WTC11 (cell line): Measurements from ENCODE around the gene TBC1D24. TPM values are rescaled to one million over a fixed set of nuclear protein-coding genes. Genes with fewer than 3 reads are reported as not detected.

Experiments
- ATAC-seq: fragments of 200-7000 bp; cut with Tn5 transposase; 2 replicates; pipeline ENCODE4 v1.10.0; 2021; ENCODE audit warnings: mild to moderate bottlenecking, moderate library complexity
- CTCF ChIA-PET: fragments of 300-600 bp; sonication (Branson Sonifier 250); formaldehyde crosslinking; loops from one replicate; lab custom pipeline; 2021; ENCODE audit warnings: antibody characterized with exemption; lab: Charles Lee
- POLR2A ChIA-PET: fragments of 350-600 bp; sonication (Branson Sonifier 250); formaldehyde crosslinking; loops from one replicate; lab custom pipeline; 2021; ENCODE audit warnings: antibody characterized with exemption; lab: Charles Lee
- DNase-seq: peaks from one replicate; pipeline ENCODE4 v3.0.0; 2021; ENCODE audit warnings: low spot score
- H3K27ac Mint-ChIP-seq: 2 replicates; pipeline ENCODE4 v1.8.0; 2021; ENCODE audit warnings: mixed read lengths
- H3K27me3 Mint-ChIP-seq: 2 replicates; pipeline ENCODE4 v1.8.0; 2021; ENCODE audit warnings: low read depth, mild to moderate bottlenecking, moderate library complexity, mixed read lengths
- H3K36me3 Mint-ChIP-seq: 2 replicates; pipeline ENCODE4 v1.8.0; 2021; ENCODE audit warnings: mixed read lengths
- H3K4me1 Mint-ChIP-seq: 2 replicates; pipeline ENCODE4 v1.8.0; 2022; ENCODE audit warnings: mixed read lengths
- H3K4me3 Mint-ChIP-seq: 2 replicates; pipeline ENCODE4 v1.8.0; 2021; ENCODE audit warnings: mild to moderate bottlenecking, moderate library complexity, mixed read lengths
- H3K9me3 Mint-ChIP-seq: 2 replicates; pipeline ENCODE4 v1.8.0; 2021; ENCODE audit warnings: mixed read lengths
- AFF4 ChIP-seq: sonication (generic); formaldehyde crosslinking; IDR thresholded peaks from 2 replicates; pipeline ENCODE4 v1.8.1; 2023; ENCODE audit warnings: mild to moderate bottlenecking, missing genetic modification reagents, borderline replicate concordance
- ATF2 ChIP-seq: sonication (generic); formaldehyde crosslinking; IDR thresholded peaks from 2 replicates; pipeline ENCODE4 v1.8.1; 2022; ENCODE audit warnings: low read depth, missing genetic modification reagents, borderline replicate concordance
- CDX4 ChIP-seq: fragments of 250-450 bp; sonication (Bioruptor Pico); IDR thresholded peaks from 2 replicates; pipeline ENCODE4 v1.9.0; 2021; ENCODE audit warnings: moderate library complexity, mild to moderate bottlenecking, inconsistent platforms, borderline replicate concordance
- CTCF ChIP-seq: fragments of 200-600 bp; IDR thresholded peaks from 2 replicates; pipeline ENCODE4 v1.8.0; 2022; ENCODE audit warnings: antibody characterized with exemption
- ETV6 ChIP-seq: sonication (generic); formaldehyde crosslinking; IDR thresholded peaks from 2 replicates; pipeline ENCODE4 v1.8.1; 2022; ENCODE audit warnings: mild to moderate bottlenecking, missing genetic modification reagents
- HMGA2 ChIP-seq: fragments of 250-450 bp; sonication (Bioruptor Pico); IDR thresholded peaks from 2 replicates; pipeline ENCODE4 v1.4.0; 2021; ENCODE audit warnings: mild to moderate bottlenecking, moderate library complexity
- MAX ChIP-seq: sonication (generic); formaldehyde crosslinking; IDR thresholded peaks from 2 replicates; pipeline ENCODE4 v1.8.0; 2022; ENCODE audit warnings: mild to moderate bottlenecking, missing genetic modification reagents
- NR3C1 ChIP-seq: sonication (generic); formaldehyde crosslinking; conservative IDR thresholded peaks from 2 replicates; pipeline ENCODE4 v1.8.1; 2023; ENCODE audit warnings: low read depth, mild to moderate bottlenecking, missing genetic modification reagents
- SP1 ChIP-seq: sonication (generic); formaldehyde crosslinking; conservative IDR thresholded peaks from 2 replicates; pipeline ENCODE4 v1.8.1; 2022; ENCODE audit warnings: missing genetic modification reagents
- TEAD1 ChIP-seq: sonication (generic); formaldehyde crosslinking; IDR thresholded peaks from 2 replicates; pipeline ENCODE4 v1.8.0; 2022; ENCODE audit warnings: mild to moderate bottlenecking, missing genetic modification reagents
- TP53 ChIP-seq: sonication (generic); formaldehyde crosslinking; IDR thresholded peaks from 2 replicates; pipeline ENCODE4 v1.8.1; 2023; ENCODE audit warnings: mild to moderate bottlenecking, missing genetic modification reagents
- USF1 ChIP-seq: sonication (generic); formaldehyde crosslinking; IDR thresholded peaks from 2 replicates; pipeline ENCODE4 v1.8.0; 2022; ENCODE audit warnings: mild to moderate bottlenecking, missing genetic modification reagents
- ZNF138 ChIP-seq: sonication (generic); formaldehyde crosslinking; conservative IDR thresholded peaks from 2 replicates; pipeline ENCODE4 v1.8.1; 2022; ENCODE audit warnings: mild to moderate bottlenecking, moderate library complexity, missing genetic modification reagents
- ZNF317 ChIP-seq: sonication (generic); formaldehyde crosslinking; IDR thresholded peaks from 2 replicates; pipeline ENCODE4 v1.8.1; 2023; ENCODE audit warnings: low read depth, mild to moderate bottlenecking, moderate library complexity, missing genetic modification reagents, borderline replicate concordance
- ZNF425 ChIP-seq: fragments of 250-450 bp; sonication (Bioruptor Pico); conservative IDR thresholded peaks from 2 replicates; pipeline ENCODE4 v1.9.0; 2021; ENCODE audit warnings: mild to moderate bottlenecking
- ZNF532 ChIP-seq: fragments of 250-450 bp; sonication (Bioruptor Pico); IDR thresholded peaks from 2 replicates; pipeline ENCODE4 v1.9.0; 2021; ENCODE audit warnings: mild to moderate bottlenecking, borderline replicate concordance
- total RNA-seq: library from RNA; stranded (reverse); gene quantifications from 3 replicates; pipeline ENCODE4 v1.2.3, GENCODE V29; 2021

Gene TBC1D24
- total RNA-seq, 1 experiment from 2014 or later, result 21.0 TPM

- no peak for TF ChIP-seq ZNF317 (CRISPR knock-in tag)
- TF ChIP-seq USF1 (CRISPR knock-in tag), result no peak
- TF ChIP-seq NR3C1 (CRISPR knock-in tag), result no peak
- TF ChIP-seq CDX4 (CRISPR knock-in tag), result no peak
Measured at GRCh38 chr16:2436110-2436509, 38.8 kb upstream of the TBC1D24 start (continued).

GRCh38 chr16:2437032-2437790 is 37.7 kb upstream of the TBC1D24 start:
- Mint-ChIP-seq H3K27ac (no peak overlapping the region), H3K27me3 (no peaks in the 10 kb centered on the region), H3K9me3 (no peaks in the 10 kb centered on the region), H3K4me3 (no peak overlapping the region), H3K36me3 (peaks cover 72% of the 10 kb centered on the region), H3K4me1 (no peaks in the 10 kb centered on the region)
- POLR2A ChIA-PET, result interaction anchor here (0.5 kb wide), 1 partner anchor 38 kb away, joined by 3 read pairs; the partner anchor contains the start of gene TBC1D24
- ATAC-seq (no peak), DNase-seq (no peak)
- CTCF ChIA-PET, result interaction anchor here (0.6 to 1.5 kb wide), 4 partner anchors 9 to 64 kb away, joined by 3 to 6 read pairs (median 6); no protein-coding TSS in a partner anchor
- TF ChIP-seq CTCF (no peak), TP53 (CRISPR knock-in tag) (no peak), SP1 (CRISPR knock-in tag) (no peak), ZNF425 (CRISPR knock-in tag) (no peak), AFF4 (CRISPR knock-in tag) (no peak), MAX (no peak), ZNF138 (CRISPR knock-in tag) (no peak), ATF2 (no peak), ZNF532 (CRISPR knock-in tag) (no peak), TEAD1 (CRISPR knock-in tag) (no peak), ETV6 (CRISPR knock-in tag) (no peak), HMGA2 (no peak)
